Epithelial cell of esophagus (primary cell): Measurements from ENCODE around the gene CAPN10.
A peak's percentile ranks its signal among the peaks of the same experiment; 100 is the strongest.

Source experiments
- DNase-seq: peaks from one replicate; pipeline ENCODE4 v3.0.0; 2010; ENCODE audit warnings: low read depth
- H3K4me3 ChIP-seq: 2 replicates; pipeline ENCODE4 v1.5.1; 2011; ENCODE audit warnings: mild to moderate bottlenecking, low read length, control low read depth
- TF ChIP-seq, protein P1 (sequence below): IDR thresholded peaks from 2 replicates; pipeline ENCODE4 v1.5.1; 2011; ENCODE audit warnings: low read depth, mild to moderate bottlenecking, low read length, control low read depth, inconsistent platforms; ENCODE audit not compliant: insufficient read depth; ENCODE audit errors: missing control alignments

CAPN10 gene

DNA sequence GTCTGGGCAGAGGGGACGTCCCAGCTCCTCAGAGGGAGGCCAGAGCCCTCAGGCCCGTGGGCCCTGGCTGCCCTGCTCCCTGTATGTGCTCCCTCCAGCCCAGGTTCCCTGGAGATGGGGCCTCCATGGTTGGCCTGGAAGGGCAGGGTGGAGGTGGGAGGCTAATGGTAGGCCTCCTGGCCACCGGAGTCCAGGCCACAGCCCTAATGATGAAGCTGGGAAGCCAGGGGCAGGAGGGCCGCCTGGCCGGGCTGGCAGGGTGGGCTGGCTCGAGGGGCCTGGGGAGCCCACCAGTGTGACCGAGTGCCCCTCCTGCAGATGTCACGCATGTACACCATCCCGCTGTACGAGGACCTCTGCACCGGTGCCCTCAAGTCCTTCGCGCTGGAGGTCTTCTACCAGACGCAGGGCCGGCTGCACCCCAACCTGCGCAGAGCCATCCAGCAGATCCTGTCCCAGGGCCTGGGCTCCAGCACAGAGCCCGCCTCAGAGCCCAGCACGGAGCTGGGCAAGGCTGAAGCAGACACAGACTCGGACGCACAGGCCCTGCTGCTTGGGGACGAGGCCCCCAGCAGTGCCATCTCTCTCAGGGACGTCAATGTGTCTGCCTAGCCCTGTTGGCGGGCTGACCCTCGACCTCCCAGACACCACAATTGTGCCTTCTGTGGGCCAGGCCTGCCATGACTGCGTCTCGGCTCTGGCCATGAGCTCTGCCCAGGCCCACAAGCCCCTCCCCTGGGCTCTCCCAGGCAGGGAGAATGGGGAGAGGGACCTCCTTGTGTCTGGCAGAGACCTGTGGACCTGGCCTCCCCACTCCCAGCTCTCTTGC is 9.0 kb upstream of the CAPN10 start:
- no peak for DNase-seq
- no peak overlapping the region for H3K4me3 ChIP-seq
- TF ChIP-seq, protein P1, sequence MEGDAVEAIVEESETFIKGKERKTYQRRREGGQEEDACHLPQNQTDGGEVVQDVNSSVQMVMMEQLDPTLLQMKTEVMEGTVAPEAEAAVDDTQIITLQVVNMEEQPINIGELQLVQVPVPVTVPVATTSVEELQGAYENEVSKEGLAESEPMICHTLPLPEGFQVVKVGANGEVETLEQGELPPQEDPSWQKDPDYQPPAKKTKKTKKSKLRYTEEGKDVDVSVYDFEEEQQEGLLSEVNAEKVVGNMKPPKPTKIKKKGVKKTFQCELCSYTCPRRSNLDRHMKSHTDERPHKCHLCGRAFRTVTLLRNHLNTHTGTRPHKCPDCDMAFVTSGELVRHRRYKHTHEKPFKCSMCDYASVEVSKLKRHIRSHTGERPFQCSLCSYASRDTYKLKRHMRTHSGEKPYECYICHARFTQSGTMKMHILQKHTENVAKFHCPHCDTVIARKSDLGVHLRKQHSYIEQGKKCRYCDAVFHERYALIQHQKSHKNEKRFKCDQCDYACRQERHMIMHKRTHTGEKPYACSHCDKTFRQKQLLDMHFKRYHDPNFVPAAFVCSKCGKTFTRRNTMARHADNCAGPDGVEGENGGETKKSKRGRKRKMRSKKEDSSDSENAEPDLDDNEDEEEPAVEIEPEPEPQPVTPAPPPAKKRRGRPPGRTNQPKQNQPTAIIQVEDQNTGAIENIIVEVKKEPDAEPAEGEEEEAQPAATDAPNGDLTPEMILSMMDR, result no peak

DNA sequence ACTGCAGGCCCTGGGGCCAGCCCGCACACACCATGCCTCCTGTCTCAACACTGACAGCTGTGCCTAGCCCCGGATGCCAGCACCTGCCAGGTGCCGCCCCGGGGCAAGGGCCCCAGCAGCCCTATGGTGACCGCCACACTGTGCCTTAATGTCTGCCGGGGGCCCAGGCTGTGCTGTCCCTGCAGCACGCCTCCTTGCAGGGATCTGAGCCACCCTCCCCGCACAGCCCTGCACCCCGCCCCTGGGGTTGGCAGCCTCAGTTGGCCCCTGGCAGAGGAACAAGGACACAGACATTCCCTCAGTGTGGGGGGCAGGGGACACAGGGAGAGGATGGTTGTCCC is 8.5 kb upstream of the CAPN10 start:
- H3K4me3 ChIP-seq, result no peak overlapping the region
- TF ChIP-seq, protein P1, result no peak
- no peak for DNase-seq

GRCh38 chr2:240578488-240578887 is 8.0 kb upstream of the CAPN10 start:
- TF ChIP-seq, protein P1, result no peak
- H3K4me3 ChIP-seq, result no peak overlapping the region
- DNase-seq, result no peak

GRCh38 chr2:240579071-240579762 is 7.3 kb upstream of the CAPN10 start:
- H3K4me3 ChIP-seq, result no peak overlapping the region
- TF ChIP-seq, protein P1, result no peak
- DNase-seq, result no peak

DNA sequence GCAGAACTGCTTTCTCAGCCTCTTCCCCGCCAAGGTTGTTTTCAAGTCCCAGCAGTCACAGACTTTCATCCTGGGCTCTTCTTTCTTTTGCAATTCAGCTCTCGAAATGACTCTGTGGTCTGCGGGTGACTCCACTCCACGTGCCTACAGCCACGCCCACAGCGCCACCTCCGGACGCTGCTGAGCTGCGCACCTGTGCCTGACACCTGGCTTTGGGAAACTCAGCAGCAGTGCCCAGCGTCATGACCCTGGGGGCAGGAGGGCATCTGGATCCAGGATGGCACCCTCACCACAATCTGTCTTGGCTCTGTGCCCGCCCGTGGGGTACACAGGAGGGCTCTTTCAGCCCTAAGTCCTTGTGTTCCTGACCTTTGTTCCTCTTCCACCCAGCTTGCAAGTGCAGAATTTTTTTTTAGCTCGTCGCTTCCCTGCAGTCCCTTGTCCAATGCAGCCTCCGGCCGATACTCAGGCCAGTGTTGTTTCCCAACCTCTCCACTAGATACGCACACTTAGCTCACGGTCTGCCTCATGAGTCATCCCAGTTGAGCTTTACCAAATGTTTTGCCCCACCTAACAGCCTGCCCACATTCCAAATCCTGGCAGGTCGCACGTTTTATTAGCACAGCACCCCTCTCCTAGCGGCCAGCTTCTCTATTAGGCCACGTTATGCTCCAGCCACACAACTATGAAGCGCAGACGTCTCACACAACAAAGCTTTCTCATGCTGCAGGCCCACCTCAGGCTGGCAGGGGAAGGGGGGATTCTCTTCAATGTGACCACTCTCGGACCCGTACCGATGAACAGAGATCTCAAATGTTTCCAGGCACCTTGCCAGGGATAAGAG is 6.5 kb upstream of the CAPN10 start:
- peak; percentile 93 for DNase-seq
- H3K4me3 ChIP-seq, result peak overlapping the region; percentile 22

GRCh38 chr2:240581811-240582210 is 4.7 kb upstream of the CAPN10 start:
- no peak overlapping the region for H3K4me3 ChIP-seq
- TF ChIP-seq, protein P1, result no peak
- DNase-seq, result peak; percentile 35

More for the DNA sequence above, 6.5 kb upstream of the CAPN10 start:
- TF ChIP-seq, protein P1, result peak; percentile 56
